ENCODE results near the gene ACTRT2.

The ACTRT2 gene

GRCh38 chr1:3000671-3001470 is 20.4 kb upstream of the ACTRT2 start:
- in situ Hi-C loops (cut with HindIII; ENCODE audit: low pct_unique_long_range_greater_than_20kb, low sequenced_read_pairs) = no loop called here
- DNase-seq (ENCODE audit: low read depth in 1 of 2, low spot score in 1 of 2) = no peak
- no peak for TF ChIP-seq JUND (IDR thresholded peaks at IDR 0.05; ENCODE audit: low read depth)

- TF ChIP-seq JUND (IDR thresholded peaks at IDR 0.05; ENCODE audit: low read depth) = no peak
- in situ Hi-C loops (cut with HindIII; ENCODE audit: low pct_unique_long_range_greater_than_20kb, low sequenced_read_pairs) = no loop called here
- DNase-seq (ENCODE audit: low read depth in 1 of 2, low spot score in 1 of 2) = no peak
Measured at GRCh38 chr1:3001471-3002348, 19.6 kb upstream of the ACTRT2 start.

- in situ Hi-C loops (cut with HindIII; ENCODE audit: low pct_unique_long_range_greater_than_20kb, low sequenced_read_pairs) = no loop called here
- DNase-seq (ENCODE audit: low read depth in 1 of 2, low spot score in 1 of 2) = no peak
- TF ChIP-seq JUND (IDR thresholded peaks at IDR 0.05; ENCODE audit: low read depth) = no peak
Measured at GRCh38 chr1:3002349-3003038, 18.8 kb upstream of the ACTRT2 start.

- no peak for TF ChIP-seq JUND (IDR thresholded peaks at IDR 0.05; ENCODE audit: low read depth)
- no peak for DNase-seq (ENCODE audit: low read depth in 1 of 2, low spot score in 1 of 2)
- in situ Hi-C loops (cut with HindIII; ENCODE audit: low pct_unique_long_range_greater_than_20kb, low sequenced_read_pairs) = no loop called here
Measured at GRCh38 chr1:3003039-3003940, 18.0 kb upstream of the ACTRT2 start.

GRCh38 chr1:3003941-3004270 is 17.4 kb upstream of the ACTRT2 start:
- DNase-seq (ENCODE audit: low read depth in 1 of 2, low spot score in 1 of 2) = no peak
- TF ChIP-seq JUND (IDR thresholded peaks at IDR 0.05; ENCODE audit: low read depth) = no peak
- in situ Hi-C loops (cut with HindIII; ENCODE audit: low pct_unique_long_range_greater_than_20kb, low sequenced_read_pairs) = no loop called here

GRCh38 chr1:3004285-3005205 is 16.7 kb upstream of the ACTRT2 start:
- in situ Hi-C loops (cut with HindIII; ENCODE audit: low pct_unique_long_range_greater_than_20kb, low sequenced_read_pairs) = no loop called here
- DNase-seq (ENCODE audit: low read depth in 1 of 2, low spot score in 1 of 2) = no peak
- TF ChIP-seq JUND (IDR thresholded peaks at IDR 0.05; ENCODE audit: low read depth) = no peak

GRCh38 chr1:3005771-3006170 is 15.5 kb upstream of the ACTRT2 start:
- no peak for TF ChIP-seq JUND (IDR thresholded peaks at IDR 0.05; ENCODE audit: low read depth)
- in situ Hi-C loops (cut with HindIII; ENCODE audit: low pct_unique_long_range_greater_than_20kb, low sequenced_read_pairs) = no loop called here
- DNase-seq (ENCODE audit: low read depth in 1 of 2, low spot score in 1 of 2) = no peak

- no peak for TF ChIP-seq JUND (IDR thresholded peaks at IDR 0.05; ENCODE audit: low read depth)
- in situ Hi-C loops (cut with HindIII; ENCODE audit: low pct_unique_long_range_greater_than_20kb, low sequenced_read_pairs) = no loop called here
- DNase-seq (ENCODE audit: low read depth in 1 of 2, low spot score in 1 of 2) = no peak
Measured at GRCh38 chr1:3007298-3008147, 13.7 kb upstream of the ACTRT2 start.

- no peak for TF ChIP-seq JUND (IDR thresholded peaks at IDR 0.05; ENCODE audit: low read depth)
- in situ Hi-C loops (cut with HindIII; ENCODE audit: low pct_unique_long_range_greater_than_20kb, low sequenced_read_pairs) = no loop called here
- DNase-seq (ENCODE audit: low read depth in 1 of 2, low spot score in 1 of 2) = no peak
Measured at GRCh38 chr1:3009021-3009420, 12.2 kb upstream of the ACTRT2 start.

- in situ Hi-C loops (cut with HindIII; ENCODE audit: low pct_unique_long_range_greater_than_20kb, low sequenced_read_pairs) = no loop called here
- TF ChIP-seq JUND (IDR thresholded peaks at IDR 0.05; ENCODE audit: low read depth) = no peak
- no peak for DNase-seq (ENCODE audit: low read depth in 1 of 2, low spot score in 1 of 2)
Measured at GRCh38 chr1:3009556-3009955, 11.7 kb upstream of the ACTRT2 start.

Data from T47D (cell line).